HepG2 (cell line): Measurements from ENCODE around the gene NSL1. TPM values are rescaled to one million over a fixed set of nuclear protein-coding genes. Genes with fewer than 3 reads are reported as not detected.

Source experiments
- ARID5B ChIP-seq: IDR thresholded peaks from 2 replicates; pipeline ENCODE4 v1.4.0; 2020; ENCODE audit warnings: mild to moderate bottlenecking, missing genetic modification reagents
- CREM ChIP-seq, 2 experiments: sonication (generic) in 1 of 2; formaldehyde crosslinking in 1 of 2; IDR thresholded peaks; 2 replicates each; pipeline versions ENCODE4 v1.4.0 to v1.6.1; 2016 to 2020; ENCODE audit warnings: antibody characterized with exemption in 1 of 2, mild to moderate bottlenecking in 1 of 2, missing genetic modification reagents in 1 of 2
- EP300 ChIP-seq, 3 experiments: sonication (generic) in 1 of 3; formaldehyde crosslinking in 1 of 3; IDR thresholded peaks; 2 replicates each; pipeline versions ENCODE4 v1.5.1 to v1.6.1; 2011 to 2020; ENCODE audit warnings: low read depth in 2 of 3, low read length in 2 of 3, borderline replicate concordance in 1 of 3, improper control_type of control experiment in 1 of 3, mild to moderate bottlenecking in 1 of 3, missing genetic modification reagents in 1 of 3, moderate library complexity in 1 of 3
- FOXO1 ChIP-seq: sonication (generic); formaldehyde crosslinking; IDR thresholded peaks from 2 replicates; pipeline ENCODE4 v1.4.0; 2020; ENCODE audit warnings: missing genetic modification reagents
- FOXP1 ChIP-seq, 2 experiments: fragments of 450-650 bp in 1 of 2; IDR thresholded peaks; 2 replicates each; pipeline ENCODE4 v1.6.1; 2017 to 2018; ENCODE audit warnings: antibody characterized with exemption in 1 of 2
- GMEB2 ChIP-seq: IDR thresholded peaks from 2 replicates; pipeline ENCODE4 v1.6.1; 2016; ENCODE audit warnings: missing biosample characterization, missing genetic modification reagents, low read depth
- HCFC1 ChIP-seq: fragments of 150-350 bp; IDR thresholded peaks from 2 replicates; pipeline ENCODE4 v1.6.1; 2014; ENCODE audit warnings: low read depth, low read length
- HDAC1 ChIP-seq: sonication (generic); formaldehyde crosslinking; IDR thresholded peaks from 2 replicates; pipeline ENCODE4 v1.5.1; 2020; ENCODE audit warnings: mild to moderate bottlenecking, missing genetic modification reagents
- LBX2 ChIP-seq: sonication (generic); formaldehyde crosslinking; IDR thresholded peaks from 2 replicates; pipeline ENCODE4 v1.5.0; 2020; ENCODE audit warnings: missing genetic modification reagents, mild to moderate bottlenecking, borderline replicate concordance
- MIER3 ChIP-seq: IDR thresholded peaks from 2 replicates; pipeline ENCODE4 v1.6.1; 2016; ENCODE audit warnings: missing compliant biosample characterization, borderline replicate concordance
- MTF1 ChIP-seq: sonication (generic); formaldehyde crosslinking; IDR thresholded peaks from 2 replicates; pipeline ENCODE4 v1.5.0; 2020; ENCODE audit warnings: missing genetic modification reagents
- MYC ChIP-seq: sonication (generic); formaldehyde crosslinking; IDR thresholded peaks from 2 replicates; pipeline ENCODE4 v1.9.0; 2021; ENCODE audit warnings: missing genetic modification reagents, borderline replicate concordance
- PAX8 ChIP-seq: sonication (generic); formaldehyde crosslinking; IDR thresholded peaks from 2 replicates; pipeline ENCODE4 v1.8.0; 2022; ENCODE audit warnings: mild to moderate bottlenecking, missing genetic modification reagents, borderline replicate concordance
- SSRP1 ChIP-seq: IDR thresholded peaks from 2 replicates; pipeline ENCODE4 v1.6.1; 2016; ENCODE audit warnings: control low read depth
- ZBTB4 ChIP-seq: sonication (generic); formaldehyde crosslinking; IDR thresholded peaks from 2 replicates; pipeline ENCODE4 v1.4.0; 2020; ENCODE audit warnings: missing genetic modification reagents, mild to moderate bottlenecking, borderline replicate concordance
- ZFAT ChIP-seq: sonication (generic); formaldehyde crosslinking; conservative IDR thresholded peaks from 2 replicates; pipeline ENCODE4 v1.8.1; 2023; ENCODE audit warnings: missing genetic modification reagents, inconsistent platforms
- ZKSCAN8 ChIP-seq: IDR thresholded peaks from 2 replicates; pipeline ENCODE4 v1.6.1; 2016; ENCODE audit warnings: borderline replicate concordance, missing genetic modification reagents, missing compliant biosample characterization
- ZNF382 ChIP-seq: sonication (generic); formaldehyde crosslinking; IDR thresholded peaks from 2 replicates; pipeline ENCODE4 v1.5.0; 2020; ENCODE audit warnings: missing genetic modification reagents, mild to moderate bottlenecking, borderline replicate concordance
- ZNF552 ChIP-seq: sonication (generic); formaldehyde crosslinking; IDR thresholded peaks from 2 replicates; pipeline ENCODE4 v1.9.0; 2022; ENCODE audit warnings: missing genetic modification reagents, mild to moderate bottlenecking, borderline replicate concordance
- ZNF576 ChIP-seq: sonication (generic); formaldehyde crosslinking; IDR thresholded peaks from 2 replicates; pipeline ENCODE4 v1.4.0; 2020; ENCODE audit warnings: mild to moderate bottlenecking, missing genetic modification reagents
- ZNF768 ChIP-seq: sonication (generic); formaldehyde crosslinking; IDR thresholded peaks from 2 replicates; pipeline ENCODE4 v1.4.0; 2020; ENCODE audit warnings: missing genetic modification reagents
- polyA plus RNA-seq, 8 experiments: library from polyadenylated mRNA; depleted of rRNA in 3 of 8; stranded (reverse) in 7 of 8; unstranded in 1 of 8; fragments of >200 nt; fragmentation: Illumina TruSeq in 4 of 8; extraction: Trizol in 4 of 8; gene quantifications; 2 replicates each; pipeline versions ENCODE4 v1.2.1 to v1.2.3, GENCODE V29; 2011 to 2016; ENCODE audit warnings: low read depth in 4 of 8, missing spikeins in 1 of 8, mixed read lengths in 1 of 8; ENCODE audit not compliant: insufficient read depth in 1 of 8
- total RNA-seq, 5 experiments: library from RNA; depleted of rRNA; stranded (reverse); fragments of >200 nt; fragmentation: Illumina TruSeq; extraction: Trizol; gene quantifications; 2 replicates each; pipeline ENCODE4 v1.2.3, GENCODE V29; 2016; ENCODE audit warnings: low read depth in 1 of 5

NSL1 gene
- total and polyA plus RNA-seq, 2 of the 13 experiments (the other 11 are each of a cell fraction or from before 2014, with no cell fraction given), result 34.5 to 77.4 TPM

- TF ChIP-seq LBX2 (no peak), FOXP1 (IDR thresholded peaks at IDR 0.05) (no peak), FOXP1 (CRISPR knock-in tag; IDR thresholded peaks at IDR 0.05) (peak; percentile 44; the same call in 1 of the 2 replicates), ARID5B (CRISPR knock-in tag) (peak; percentile 63; the same call in 1 of the 2 replicates), MIER3 (CRISPR knock-in tag) (0 out of 2 replicates have a peak, but pooled peaks have one; percentile 15), FOXO1 (CRISPR knock-in tag) (no peak), MTF1 (CRISPR knock-in tag) (no peak), ZFAT (CRISPR knock-in tag) (no peak), PAX8 (CRISPR knock-in tag) (no peak), HCFC1 (no peak), HDAC1 (CRISPR knock-in tag) (no peak), ZNF382 (CRISPR knock-in tag) (no peak), ZBTB4 (no peak), ZNF576 (CRISPR knock-in tag) (no peak), ZKSCAN8 (no peak), MYC (CRISPR knock-in tag) (no peak), ZNF552 (CRISPR knock-in tag) (no peak), SSRP1 (CRISPR knock-in tag) (no peak), EP300 (IDR thresholded peaks at IDR 0.05; ENCODE audit: low read depth in 2 of 2, low read length in 2 of 2) (peak in 1 of 2 experiments; percentile 59; a peak in 2 of 4 replicates), EP300 (CRISPR knock-in tag; IDR thresholded peaks at IDR 0.05; ENCODE audit: borderline replicate concordance) (no peak), ZNF768 (CRISPR knock-in tag) (no peak), CREM (IDR thresholded peaks at IDR 0.05) (no peak), CREM (CRISPR knock-in tag; IDR thresholded peaks at IDR 0.05) (no peak), GMEB2 (CRISPR knock-in tag) (no peak)
Measured at GRCh38 chr1:212794561-212795014, 3.0 kb upstream of the NSL1 start (continued).
